Measurements from ENCODE around the gene RPL13.

RPL13 gene

GRCh38 chr16:89612415-89613166 is 52.1 kb downstream of the RPL13 start:
- TF ChIP-seq CTCF (conservative IDR thresholded peaks at IDR 0.05; ENCODE audit: low read depth): no peak
- DNase-seq (ENCODE audit: low spot score): no peak
- ChIA-PET CTCF (no interaction called here), POLR2A (ENCODE audit: low non-redundant PET) (no interaction called here)
- H3K27ac ChIP-seq: no peak overlapping the region

GRCh38 chr16:89613231-89613953 is 52.9 kb downstream of the RPL13 start, which contains the start of gene DPEP1:
Gene DPEP1, plus strand, starts transcription at chr16:89613642. Its CDS starts 16,769 bp downstream, at chr16:89630411.
- ChIA-PET POLR2A (ENCODE audit: low non-redundant PET) (no interaction called here), CTCF (interaction anchor here (0.7 kb wide), 1 partner anchor 214 kb away, joined by 5 read pairs; no protein-coding TSS in a partner anchor)
- TF ChIP-seq CTCF (conservative IDR thresholded peaks at IDR 0.05; ENCODE audit: low read depth): no peak
- DNase-seq (ENCODE audit: low spot score): no peak
- H3K27ac ChIP-seq: no peak within 1 kb of the TSS

- no peak overlapping the region for H3K27ac ChIP-seq
- ChIA-PET CTCF (interaction anchor here (0.5 to 0.7 kb wide), 2 partner anchors 55 to 214 kb away, joined by 3 to 5 read pairs; no protein-coding TSS in a partner anchor), POLR2A (ENCODE audit: low non-redundant PET) (no interaction called here)
- DNase-seq (ENCODE audit: low spot score): no peak
- no peak for TF ChIP-seq CTCF (conservative IDR thresholded peaks at IDR 0.05; ENCODE audit: low read depth)
These were observed 53.5 kb downstream of the RPL13 start for GRCh38 chr16:89613954-89614459.
